B cell (primary cell): Measurements from ENCODE around the gene TSNAX. TPM values are rescaled to one million over a fixed set of nuclear protein-coding genes. Genes with fewer than 3 reads are reported as not detected.
"Not testable (repeated sequence)": the region's sequence is repeated elsewhere in the genome, so short reads cannot be mapped to it uniquely, and the experiment has no call there.

Experiments used
- ATAC-seq: fragments of 200-7000 bp; cut with Tn5 transposase; one replicate; pipeline ENCODE4 v1.10.0; 2021; ENCODE audit warnings: low read depth, mild to moderate bottlenecking, moderate number of reproducible peaks, moderate library complexity
- CTCF ChIA-PET: fragments of 350-600 bp; sonication (Branson Sonifier 250); formaldehyde crosslinking; loops from one replicate; lab custom pipeline; 2021; ENCODE audit warnings: antibody characterized with exemption, inconsistent platforms; lab: Charles Lee
- POLR2A ChIA-PET: fragments of 350-600 bp; sonication (Branson Sonifier 250); formaldehyde crosslinking; loops from one replicate; lab custom pipeline; 2021; ENCODE audit warnings: antibody characterized with exemption; lab: Charles Lee
- DNase-seq: peaks from one replicate; pipeline ENCODE4 v3.0.0; 2013
- H2AFZ ChIP-seq: 2 replicates; pipeline ENCODE4 v1.6.1; 2012; ENCODE audit warnings: mild to moderate bottlenecking, low read depth, low read length; ENCODE audit not compliant: insufficient read depth, poor library complexity, severe bottlenecking
- H3K27ac ChIP-seq, 2 donors: 1 replicate in 1 of 2; 2 replicates in 1 of 2; pipeline ENCODE4 v1.5.1; 2012 to 2013; ENCODE audit warnings: low read length in 2 of 2, mild to moderate bottlenecking in 2 of 2, moderate library complexity in 1 of 2
- H3K27me3 ChIP-seq, 4 experiments: fragments of 200-600 bp in 1 of 4; sonication (generic) in 1 of 4; replicated peaks in 1 of 4; 1 replicate in 2 of 4; 2 replicates in 2 of 4; pipeline versions ENCODE4 v1.6.1 to v1.7.0; 2013 to 2016; ENCODE audit warnings: low read length in 3 of 4, mild to moderate bottlenecking in 2 of 4, mixed read lengths in 1 of 4, moderate library complexity in 1 of 4; ENCODE audit not compliant: insufficient read depth in 4 of 4, control insufficient read depth in 3 of 4; ENCODE audit errors: control extremely low read depth in 1 of 4
- H3K36me3 ChIP-seq, 2 experiments: replicated peaks in 1 of 2; 1 replicate in 1 of 2; 2 replicates in 1 of 2; pipeline versions ENCODE4 v1.6.1 to v1.7.1; 2013; ENCODE audit warnings: low read length in 1 of 2; ENCODE audit not compliant: insufficient read depth in 2 of 2, control insufficient read depth in 1 of 2; ENCODE audit errors: control extremely low read depth in 1 of 2, extremely low read depth in 1 of 2
- H3K4me1 ChIP-seq, 2 donors: fragments of 200-600 bp in 1 of 2; sonication (generic) in 1 of 2; 1 replicate in 1 of 2; 2 replicates in 1 of 2; pipeline versions ENCODE4 v1.5.1 to v1.6.1; 2013 to 2017; ENCODE audit warnings: low read length in 2 of 2; ENCODE audit not compliant: control insufficient read depth in 2 of 2, insufficient read depth in 2 of 2
- H3K4me2 ChIP-seq: replicated peaks from 2 replicates; pipeline ENCODE3; 2012; ENCODE audit warnings: mild to moderate bottlenecking, low read depth, low read length; ENCODE audit not compliant: poor library complexity, severe bottlenecking
- H3K4me3 ChIP-seq, 5 experiments: fragments of 200-600 bp in 1 of 5; sonication (generic) in 1 of 5; 1 replicate in 3 of 5; 2 replicates in 2 of 5; pipeline versions ENCODE4 v1.5.1 to v1.7.0; 2011 to 2016; ENCODE audit warnings: low read length in 4 of 5, mild to moderate bottlenecking in 4 of 5, low read depth in 2 of 5, control low read depth in 1 of 5, moderate library complexity in 1 of 5; ENCODE audit not compliant: insufficient read depth in 1 of 5; ENCODE audit errors: control extremely low read depth in 1 of 5, extremely low read depth in 1 of 5
- H3K79me2 ChIP-seq: fragments of 200-600 bp; sonication (generic); one replicate; pipeline ENCODE4 v1.6.0; 2016; ENCODE audit warnings: low read length; ENCODE audit not compliant: control insufficient read depth, insufficient read depth
- H3K9ac ChIP-seq: fragments of 200-600 bp; sonication (generic); 2 replicates; pipeline ENCODE4 v1.6.1; 2017; ENCODE audit warnings: mild to moderate bottlenecking, low read length, moderate library complexity
- H3K9me3 ChIP-seq, 3 donors: one replicate each; pipeline versions ENCODE4 v1.6.1 to v1.7.1; 2013; ENCODE audit warnings: low read length in 2 of 3; ENCODE audit not compliant: control insufficient read depth in 2 of 3, insufficient read depth in 1 of 3; ENCODE audit errors: control extremely low read depth in 1 of 3
- H4K20me1 ChIP-seq: 2 replicates; pipeline ENCODE4 v1.6.0; 2012; ENCODE audit warnings: mild to moderate bottlenecking, low read length; ENCODE audit not compliant: insufficient read depth, control insufficient read depth, poor library complexity, severe bottlenecking
- H3K27ac Mint-ChIP-seq: one replicate; pipeline ENCODE4 v1.8.0; 2021; ENCODE audit warnings: mixed read lengths
- H3K27me3 Mint-ChIP-seq: one replicate; pipeline ENCODE4 v1.8.0; 2021; ENCODE audit warnings: mixed read lengths
- H3K4me1 Mint-ChIP-seq: one replicate; pipeline ENCODE4 v1.8.0; 2021; ENCODE audit warnings: mixed read lengths
- H3K4me3 Mint-ChIP-seq: one replicate; pipeline ENCODE4 v1.8.0; 2021; ENCODE audit warnings: mixed read lengths
- H3K9me3 Mint-ChIP-seq: one replicate; pipeline ENCODE4 v1.8.0; 2022; ENCODE audit warnings: mixed read lengths; ENCODE audit not compliant: insufficient read depth
- EZH2 ChIP-seq: IDR thresholded peaks from 2 replicates; pipeline ENCODE4 v1.6.1; 2012; ENCODE audit warnings: borderline replicate concordance, low read depth, mild to moderate bottlenecking, moderate library complexity, low read length; ENCODE audit not compliant: insufficient read depth, poor library complexity, severe bottlenecking
- WGBS: methylation state at CpG from one replicate; pipeline ENCODE4 v1.1.5; 2013; ENCODE audit warnings: missing lambda C conversion rate; ENCODE audit not compliant: insufficient coverage; 5-methylcytosine and 5-hydroxymethylcytosine counted together
- intact Hi-C: fragments of 100-400 bp; cut with micrococcal nuclease; formaldehyde crosslinking; loops from one replicate; pipeline ENCODE4 v1.10.0; 2022
- polyA plus RNA-seq: library from polyadenylated mRNA; depleted of rRNA; stranded (reverse); fragments of >200 nt; gene quantifications from 2 replicates; pipeline ENCODE4 v1.2.3, GENCODE V29; 2012
- total RNA-seq, 2 donors: library from RNA; stranded (reverse); fragments of 120-200 nt in 1 of 2; gene quantifications; 1 replicate in 1 of 2; 2 replicates in 1 of 2; pipeline versions ENCODE4 v1.2.3 to v1.2.4, GENCODE V29; 2013 to 2022
- TF ChIP-seq, protein P1 (sequence below): fragments of 200-600 bp; IDR thresholded peaks from one replicate; pipeline ENCODE4 v1.8.0; 2022; ENCODE audit warnings: antibody characterized with exemption, mild to moderate bottlenecking

Gene TSNAX
- total and polyA plus RNA-seq, 2 donors (not counting 1 experiment from before 2014, with no cell fraction given): 9.0 to 41.4 TPM

DNA sequence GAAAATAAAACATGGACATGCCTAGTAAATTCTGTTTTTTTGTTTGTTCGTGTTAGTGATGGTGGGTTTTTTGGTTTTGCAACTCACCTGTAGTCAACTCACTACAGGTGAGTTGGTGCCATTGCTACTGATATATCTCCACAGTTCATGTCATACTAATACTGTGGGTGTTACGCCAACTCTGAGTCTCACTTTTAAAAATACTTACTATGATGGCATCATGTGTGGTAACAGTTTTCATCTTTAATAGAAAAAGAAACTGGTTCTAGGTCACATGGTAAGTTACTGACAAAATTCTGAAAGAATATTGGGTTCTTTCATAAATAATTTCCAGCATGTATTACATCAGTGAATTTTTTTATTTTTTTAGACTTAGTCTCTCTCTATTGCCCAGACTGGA is 38.0 kb downstream of the TSNAX start:
- Mint-ChIP-seq H3K4me1 (no peaks in the 10 kb centered on the region), H3K4me3 (no peak overlapping the region), H3K27ac (no peak overlapping the region), H3K27me3 (no peaks in the 10 kb centered on the region), H3K9me3 (no peaks in the 10 kb centered on the region)
- TF ChIP-seq, protein P1, sequence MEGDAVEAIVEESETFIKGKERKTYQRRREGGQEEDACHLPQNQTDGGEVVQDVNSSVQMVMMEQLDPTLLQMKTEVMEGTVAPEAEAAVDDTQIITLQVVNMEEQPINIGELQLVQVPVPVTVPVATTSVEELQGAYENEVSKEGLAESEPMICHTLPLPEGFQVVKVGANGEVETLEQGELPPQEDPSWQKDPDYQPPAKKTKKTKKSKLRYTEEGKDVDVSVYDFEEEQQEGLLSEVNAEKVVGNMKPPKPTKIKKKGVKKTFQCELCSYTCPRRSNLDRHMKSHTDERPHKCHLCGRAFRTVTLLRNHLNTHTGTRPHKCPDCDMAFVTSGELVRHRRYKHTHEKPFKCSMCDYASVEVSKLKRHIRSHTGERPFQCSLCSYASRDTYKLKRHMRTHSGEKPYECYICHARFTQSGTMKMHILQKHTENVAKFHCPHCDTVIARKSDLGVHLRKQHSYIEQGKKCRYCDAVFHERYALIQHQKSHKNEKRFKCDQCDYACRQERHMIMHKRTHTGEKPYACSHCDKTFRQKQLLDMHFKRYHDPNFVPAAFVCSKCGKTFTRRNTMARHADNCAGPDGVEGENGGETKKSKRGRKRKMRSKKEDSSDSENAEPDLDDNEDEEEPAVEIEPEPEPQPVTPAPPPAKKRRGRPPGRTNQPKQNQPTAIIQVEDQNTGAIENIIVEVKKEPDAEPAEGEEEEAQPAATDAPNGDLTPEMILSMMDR: no peak
- TF ChIP-seq EZH2: no peak
- Histone ChIP-seq H3K9ac (no peak overlapping the region), H3K27me3 (no peaks in the 10 kb centered on the region), H3K4me3 (no peak overlapping the region), H3K79me2 (no peaks in the 10 kb centered on the region), H3K36me3 (peaks cover 16 to 29% of the 10 kb centered on the region in 2 experiments), H3K4me1 (no peaks in the 10 kb centered on the region), H3K27ac (no peak overlapping the region), H2AFZ (no peak overlapping the region), H3K9me3 (peaks cover 0 to 1% (median 0%) of the 10 kb centered on the region in 3 donors), H3K4me2 (no peak overlapping the region), H4K20me1 (peaks cover 2% of the 10 kb centered on the region)
- ATAC-seq (no peak), DNase-seq (no peak)
- WGBS: no CpG with 5 or more reads among the region's 2 CpGs
- ChIA-PET POLR2A (no interaction called here), CTCF (no interaction called here)
- intact Hi-C loops: no loop called here

DNA sequence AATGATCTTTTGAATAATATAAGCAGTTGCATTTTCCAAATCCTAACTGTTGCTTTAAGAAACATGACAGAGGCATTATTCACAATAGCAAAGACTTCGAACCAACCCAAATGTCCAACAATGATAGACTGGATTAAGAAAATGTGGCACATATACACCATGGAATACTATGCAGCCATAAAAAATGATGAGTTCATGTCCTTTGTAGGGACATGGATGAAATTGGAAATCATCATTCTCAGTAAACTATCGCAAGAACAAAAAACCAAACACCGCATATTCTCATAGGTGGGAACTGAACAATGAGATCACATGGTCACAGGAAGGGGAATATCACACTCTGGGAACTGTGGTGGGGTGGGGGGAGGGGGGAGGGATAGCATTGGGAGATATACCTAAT is 41.8 kb downstream of the TSNAX start:
- H3K4me3 Mint-ChIP-seq, intact Hi-C loops, POLR2A ChIA-PET: not testable (repeated sequence)

More for the DNA sequence above, 41.8 kb downstream of the TSNAX start:
- H3K9me3 Mint-ChIP-seq, H2AFZ ChIP-seq, CTCF ChIA-PET, DNase-seq, H3K27me3 Mint-ChIP-seq, H3K79me2 ChIP-seq, H3K4me3 ChIP-seq, H3K27ac Mint-ChIP-seq, H3K4me2 ChIP-seq, ATAC-seq, H3K9ac ChIP-seq, H4K20me1 ChIP-seq, H3K4me1 Mint-ChIP-seq, H3K4me1 ChIP-seq, H3K27ac ChIP-seq, H3K36me3 ChIP-seq, H3K9me3 ChIP-seq, H3K27me3 ChIP-seq: not testable (repeated sequence)
- WGBS: no CpG with 5 or more reads among the region's 3 CpGs
